Thyroid gland (tissue), 4 donors: ENCODE results near the gene TJP1.
"Not testable (repeated sequence)": the region's sequence is repeated elsewhere in the genome, so short reads cannot be mapped to it uniquely, and the experiment has no call there.

Source experiments
- CTCF ChIP-seq, 6 experiments: fragments of 200-600 bp in 3 of 6; fragments of 450-650 bp in 3 of 6; sonication (generic) in 3 of 6; IDR thresholded peaks; one replicate each; pipeline ENCODE4 v1.5.1; 2016 to 2019; ENCODE audit warnings: antibody characterized with exemption in 6 of 6, mild to moderate bottlenecking in 2 of 6, inconsistent platforms in 1 of 6, moderate library complexity in 1 of 6
- POLR2A ChIP-seq, 2 donors: fragments of 450-650 bp; IDR thresholded peaks; one replicate each; pipeline ENCODE4 v1.6.1; 2017; ENCODE audit warnings: antibody characterized with exemption in 2 of 2, mild to moderate bottlenecking in 2 of 2, moderate library complexity in 1 of 2

- not testable (repeated sequence) for TF ChIP-seq CTCF, POLR2A (IDR thresholded peaks at IDR 0.05)
These were observed 91.8 kb downstream of the TJP1 start for GRCh38 chr15:29730471-29730870.
